Right lobe of liver (tissue), 4 donors: Measurements from ENCODE around the gene NPRL2.

Experiments used
- POLR2A ChIP-seq: fragments of 450-650 bp; IDR thresholded peaks from one replicate; pipeline ENCODE4 v1.6.1; 2017; ENCODE audit warnings: antibody characterized with exemption, mild to moderate bottlenecking
- TF ChIP-seq, protein P1 (sequence below), 4 donors: fragments of 200-600 bp in 3 of 4; fragments of 450-650 bp in 1 of 4; IDR thresholded peaks; one replicate each; pipeline versions ENCODE4 v1.5.1 to v1.8.0; 2016 to 2022; ENCODE audit warnings: antibody characterized with exemption in 4 of 4, mild to moderate bottlenecking in 2 of 4
- donor health status: DM: no; HTN: no; CAD: no.
- donor health status: DM: no; HTN: no; CAD: no.
- donor health status: DM: no; HTN: yes; CAD: no.

GRCh38 chr3:50337175-50337861 lies 13.3 kb downstream of the NPRL2 start:
- TF ChIP-seq, protein P1, sequence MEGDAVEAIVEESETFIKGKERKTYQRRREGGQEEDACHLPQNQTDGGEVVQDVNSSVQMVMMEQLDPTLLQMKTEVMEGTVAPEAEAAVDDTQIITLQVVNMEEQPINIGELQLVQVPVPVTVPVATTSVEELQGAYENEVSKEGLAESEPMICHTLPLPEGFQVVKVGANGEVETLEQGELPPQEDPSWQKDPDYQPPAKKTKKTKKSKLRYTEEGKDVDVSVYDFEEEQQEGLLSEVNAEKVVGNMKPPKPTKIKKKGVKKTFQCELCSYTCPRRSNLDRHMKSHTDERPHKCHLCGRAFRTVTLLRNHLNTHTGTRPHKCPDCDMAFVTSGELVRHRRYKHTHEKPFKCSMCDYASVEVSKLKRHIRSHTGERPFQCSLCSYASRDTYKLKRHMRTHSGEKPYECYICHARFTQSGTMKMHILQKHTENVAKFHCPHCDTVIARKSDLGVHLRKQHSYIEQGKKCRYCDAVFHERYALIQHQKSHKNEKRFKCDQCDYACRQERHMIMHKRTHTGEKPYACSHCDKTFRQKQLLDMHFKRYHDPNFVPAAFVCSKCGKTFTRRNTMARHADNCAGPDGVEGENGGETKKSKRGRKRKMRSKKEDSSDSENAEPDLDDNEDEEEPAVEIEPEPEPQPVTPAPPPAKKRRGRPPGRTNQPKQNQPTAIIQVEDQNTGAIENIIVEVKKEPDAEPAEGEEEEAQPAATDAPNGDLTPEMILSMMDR (IDR thresholded peaks at IDR 0.05): no peak
- peak; percentile 92 for TF ChIP-seq POLR2A
